CD4-positive, alpha-beta T cell treated with Interleukin-2 at 100 ng/mL for 4 hours (primary cell): ENCODE results near the gene PRL.

Experiments used
- DNase-seq: peaks from one replicate; pipeline ENCODE4 v3.0.0-alpha.2; 2020; ENCODE audit warnings: low spot score

The PRL gene

GRCh38 chr6:22296936-22297335, at the start of gene PRL:
Gene PRL (minus strand): TSS chr6:22297036. CDS start chr6:22296982, 54 bp downstream.
- DNase-seq: no peak

DNA sequence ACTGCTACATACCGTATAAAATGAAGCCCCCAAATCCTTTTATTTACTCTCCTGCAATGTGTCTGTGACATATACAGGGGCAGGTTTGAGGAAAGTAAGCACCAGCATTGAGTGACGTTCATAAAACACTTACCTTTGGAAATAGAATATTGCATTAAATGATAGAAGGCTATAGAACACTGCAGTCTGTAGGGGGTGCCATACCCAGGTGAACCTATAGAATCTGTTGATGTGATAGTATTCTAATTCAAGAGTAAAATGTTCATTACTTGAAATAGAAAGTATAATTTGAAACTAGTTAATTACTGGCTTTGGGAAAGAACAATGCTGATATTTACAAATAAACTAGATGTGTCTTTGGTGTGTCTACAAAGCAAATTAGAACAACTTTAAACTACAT, 47.0 kb upstream of the PRL start:
- DNase-seq: no peak

- no peak for DNase-seq
These were observed 37.9 kb upstream of the PRL start for GRCh38 chr6:22334778-22335177.

DNA sequence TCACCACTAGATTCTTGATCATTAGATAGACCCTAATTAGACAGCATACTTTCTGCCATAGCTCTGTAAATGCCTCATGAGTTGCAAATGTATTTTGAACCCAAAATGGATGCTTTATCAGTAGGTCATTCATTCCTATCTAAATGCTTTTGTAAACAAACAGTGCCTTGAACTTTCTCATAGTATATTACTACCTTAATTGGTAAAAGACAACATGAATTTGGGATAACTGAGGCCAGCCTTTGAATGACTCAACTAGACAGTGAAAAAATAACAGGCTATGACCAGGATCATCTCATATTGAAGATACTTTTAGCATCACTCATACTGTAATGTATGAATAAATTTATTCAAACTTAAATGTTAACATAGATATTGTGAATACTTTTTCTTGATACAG, 37.0 kb upstream of the PRL start:
- no peak for DNase-seq

GRCh38 chr6:22332711-22333110, 35.9 kb upstream of the PRL start:
- DNase-seq: no peak

- no peak for DNase-seq
These were observed 35.4 kb upstream of the PRL start for GRCh38 chr6:22332216-22332615.

GRCh38 chr6:22330941-22331340, 34.1 kb upstream of the PRL start:
- no peak for DNase-seq

- DNase-seq: no peak
These were observed 31.6 kb upstream of the PRL start for GRCh38 chr6:22328474-22328873.

DNA sequence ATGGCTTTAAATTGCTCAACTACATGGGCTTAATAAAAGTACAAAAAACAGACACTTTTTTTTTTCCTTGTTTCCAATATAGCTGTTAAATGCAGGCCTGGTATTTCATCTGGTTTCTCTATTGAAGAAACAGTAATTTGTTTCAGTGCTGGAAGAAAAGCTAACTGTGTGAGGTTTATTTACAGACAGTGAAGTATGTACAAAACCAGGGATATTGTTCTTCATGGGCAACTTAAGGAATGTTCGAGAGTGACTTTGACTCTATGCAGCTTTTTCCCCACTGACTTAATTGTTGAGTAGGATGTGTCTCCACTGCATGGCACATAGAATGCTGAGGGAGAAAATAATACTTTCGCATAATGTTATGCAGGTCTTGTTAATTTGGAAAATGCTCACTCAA, 31.0 kb upstream of the PRL start:
- no peak for DNase-seq

DNA sequence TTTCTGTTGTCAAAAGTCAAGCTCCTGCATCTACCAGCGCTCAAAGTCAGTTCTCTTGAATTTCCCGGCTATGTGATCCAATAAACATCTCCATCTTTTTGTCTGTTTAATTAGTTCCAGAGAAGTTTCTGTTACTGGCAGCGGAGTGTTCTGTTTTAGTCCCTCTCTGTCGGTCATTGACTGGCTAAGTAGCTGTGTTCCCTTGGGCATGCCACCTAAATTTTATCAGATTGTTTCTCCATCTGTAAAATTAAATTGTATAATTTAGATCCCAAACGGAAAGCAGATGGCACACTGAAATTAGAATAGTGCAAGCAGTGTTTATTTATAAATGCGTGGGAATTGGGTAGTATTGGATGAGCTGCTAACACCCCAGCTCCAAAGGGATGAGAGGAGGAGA, 29.7 kb upstream of the PRL start:
- DNase-seq: no peak

- no peak for DNase-seq
These were observed 28.6 kb upstream of the PRL start for GRCh38 chr6:22325481-22325880.

GRCh38 chr6:22323848-22324247, 27.0 kb upstream of the PRL start:
- DNase-seq: no peak

DNA sequence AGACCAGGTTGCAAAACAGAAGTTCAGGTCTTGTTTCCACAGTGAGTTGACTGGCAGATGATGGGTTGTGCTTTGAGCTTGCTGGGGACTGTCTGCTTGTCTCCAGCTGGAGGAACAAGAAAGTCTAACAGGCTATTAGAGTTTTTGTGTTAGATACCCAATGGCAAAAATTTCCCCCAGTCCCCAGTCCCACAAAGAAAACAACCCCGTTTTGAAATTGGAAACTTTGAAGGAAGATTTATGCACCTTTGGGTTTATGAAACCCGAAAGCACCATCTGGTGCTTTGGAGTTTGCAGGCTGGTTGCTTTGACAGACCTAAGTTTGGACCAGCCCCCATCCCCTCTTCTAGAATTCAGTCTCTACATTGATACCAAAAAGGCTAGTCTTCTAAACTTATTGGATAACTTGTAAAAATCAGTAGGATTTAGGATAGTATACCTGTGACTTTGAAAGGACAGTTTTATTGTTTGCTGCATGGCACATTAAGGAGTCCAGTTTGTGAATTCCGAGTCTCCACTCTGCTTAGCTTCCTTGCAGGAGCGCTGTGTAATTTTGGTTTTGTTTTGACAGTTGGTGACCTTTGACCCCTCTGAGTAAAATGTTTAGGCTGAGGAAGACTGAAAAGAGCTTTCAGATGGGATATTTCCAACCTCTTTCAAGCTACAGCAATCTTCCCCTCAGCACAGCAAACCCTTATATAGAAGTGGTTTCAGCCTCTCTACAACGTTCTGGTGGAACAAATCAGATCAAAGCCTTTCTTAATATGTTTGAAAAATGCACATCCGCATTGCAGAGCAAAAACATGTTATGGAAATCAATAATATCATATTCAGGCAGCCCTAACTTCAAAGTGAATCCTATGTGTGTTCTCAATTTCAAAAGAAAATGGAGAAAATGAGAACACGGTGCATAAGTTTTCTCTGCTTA, 25.5 kb upstream of the PRL start:
- DNase-seq: no peak

DNA sequence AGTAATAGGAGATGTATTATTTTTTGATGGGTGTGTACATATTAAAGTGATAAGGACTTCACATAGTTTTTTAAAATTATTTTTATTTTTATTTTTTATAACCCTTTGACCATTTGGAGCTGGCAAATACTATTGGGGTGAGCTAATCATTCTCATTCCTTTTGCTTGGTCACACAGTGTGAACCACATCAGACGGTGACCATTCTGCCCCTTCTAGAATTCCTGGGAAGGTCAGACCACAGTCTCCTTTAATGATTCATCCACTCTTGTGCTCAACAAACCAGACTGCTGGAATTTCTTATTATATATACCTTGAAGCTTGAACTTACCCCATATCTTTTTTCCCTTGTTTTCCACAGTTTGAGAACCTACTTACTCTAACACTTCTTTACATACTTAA, 23.9 kb upstream of the PRL start:
- no peak for DNase-seq

GRCh38 chr6:22318404-22318803, 21.6 kb upstream of the PRL start:
- DNase-seq: no peak

DNA sequence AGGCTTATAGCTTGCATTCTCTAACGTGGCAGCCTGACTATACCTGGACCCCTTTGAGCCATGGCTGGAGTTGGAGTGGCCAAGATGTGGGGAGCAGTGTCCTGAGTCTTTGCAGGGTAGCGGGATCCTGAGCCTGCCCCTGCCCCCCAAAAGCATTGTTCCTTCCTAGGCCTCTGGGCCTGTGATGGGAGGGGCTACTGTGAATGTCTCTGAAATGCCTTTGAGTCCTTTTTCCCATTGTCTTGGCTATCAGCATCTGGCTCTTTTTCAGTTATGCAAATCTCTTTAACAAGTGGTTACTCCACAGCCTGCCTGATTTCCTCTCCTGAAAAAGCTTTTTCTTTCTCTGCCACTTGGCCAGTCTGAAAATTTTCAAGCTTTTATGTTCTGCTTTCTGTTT, 17.0 kb upstream of the PRL start:
- DNase-seq: no peak

DNA sequence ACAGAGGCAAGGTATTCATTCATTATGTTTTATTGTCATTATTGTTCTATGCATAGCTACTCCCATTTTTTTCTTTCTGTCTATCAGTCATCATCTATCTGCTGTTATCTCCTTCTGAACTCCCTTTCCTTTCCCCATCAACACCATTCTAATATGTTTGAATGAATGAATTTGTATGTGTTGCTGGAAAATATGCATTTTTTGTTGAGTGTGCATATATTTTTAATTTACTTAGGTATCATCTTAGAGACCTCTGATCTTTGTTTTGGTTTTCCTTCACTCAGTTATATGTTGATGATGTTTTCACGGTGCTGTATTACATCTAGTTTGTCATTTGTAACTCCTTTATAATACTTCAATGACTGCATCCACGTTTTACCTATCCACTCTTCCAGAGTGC, 12.1 kb upstream of the PRL start:
- DNase-seq: no peak

DNA sequence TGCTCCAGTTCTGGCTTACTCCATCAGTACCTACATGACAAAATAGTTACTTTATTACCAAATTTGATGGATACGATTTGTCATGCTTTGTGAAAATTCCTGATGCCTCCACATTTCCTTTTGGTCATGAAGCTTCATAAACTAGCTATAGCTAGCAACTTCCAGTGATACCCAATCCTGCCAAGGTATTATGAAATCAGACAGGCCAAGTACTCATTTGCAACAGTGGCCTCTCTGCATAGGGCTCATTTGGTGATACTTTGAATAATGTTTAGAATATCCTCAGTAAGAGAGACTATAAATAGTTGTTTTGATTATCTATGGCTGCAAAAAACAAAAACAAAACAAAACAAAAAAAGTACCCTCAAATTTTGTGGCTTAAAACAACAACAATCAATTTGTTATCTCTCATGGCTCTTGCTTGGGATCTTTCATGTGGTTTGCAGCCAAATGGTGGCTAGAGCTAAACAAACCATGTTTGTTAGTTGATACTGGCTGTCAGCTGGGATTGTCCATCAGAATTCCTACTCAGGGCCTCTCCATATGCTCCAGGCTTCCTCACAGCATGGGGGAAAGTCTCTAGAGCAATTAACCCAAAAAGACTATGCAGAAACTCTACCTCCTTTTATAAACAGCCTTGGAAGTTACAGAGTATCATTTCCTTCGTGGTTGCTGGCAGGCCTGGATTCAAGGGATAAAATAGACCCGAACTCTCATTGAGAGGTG, 10.1 kb upstream of the PRL start:
- DNase-seq: no peak

GRCh38 chr6:22302838-22303237, 6.0 kb upstream of the PRL start:
- DNase-seq: no peak

DNA sequence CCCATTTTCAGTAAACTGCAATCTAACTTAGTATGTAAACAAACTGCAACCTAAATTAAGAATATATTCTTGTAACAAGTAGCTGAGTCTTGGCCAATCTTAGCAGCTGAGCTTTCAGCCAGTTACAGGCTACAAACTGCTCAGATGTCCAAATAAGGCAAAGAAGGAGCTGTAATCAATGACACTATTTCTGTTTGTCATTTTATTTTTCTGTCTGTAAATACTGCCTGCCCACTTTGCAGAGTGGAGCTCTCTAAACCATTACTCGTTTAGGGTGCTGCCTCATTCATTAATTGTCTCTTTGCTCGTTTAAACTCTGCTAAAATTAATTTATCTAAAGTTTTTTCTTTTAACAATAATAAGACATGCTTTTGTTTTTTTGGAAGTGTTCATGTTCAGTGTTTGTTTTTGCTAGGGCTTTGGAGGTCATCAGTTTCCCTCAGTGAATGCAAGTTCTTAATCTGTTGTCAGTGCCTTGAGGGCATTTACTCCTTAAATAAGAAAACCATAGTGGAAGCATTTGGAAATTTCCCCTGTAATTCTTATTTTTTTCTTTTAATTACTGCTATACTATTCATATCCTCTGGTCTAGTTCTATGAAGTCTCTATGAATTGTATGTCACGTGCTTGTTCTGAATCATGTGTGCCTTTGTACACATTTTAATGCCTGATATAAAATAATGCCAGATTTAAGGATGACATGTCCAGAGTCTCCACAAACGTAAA, 3.6 kb upstream of the PRL start:
- DNase-seq: no peak

DNA sequence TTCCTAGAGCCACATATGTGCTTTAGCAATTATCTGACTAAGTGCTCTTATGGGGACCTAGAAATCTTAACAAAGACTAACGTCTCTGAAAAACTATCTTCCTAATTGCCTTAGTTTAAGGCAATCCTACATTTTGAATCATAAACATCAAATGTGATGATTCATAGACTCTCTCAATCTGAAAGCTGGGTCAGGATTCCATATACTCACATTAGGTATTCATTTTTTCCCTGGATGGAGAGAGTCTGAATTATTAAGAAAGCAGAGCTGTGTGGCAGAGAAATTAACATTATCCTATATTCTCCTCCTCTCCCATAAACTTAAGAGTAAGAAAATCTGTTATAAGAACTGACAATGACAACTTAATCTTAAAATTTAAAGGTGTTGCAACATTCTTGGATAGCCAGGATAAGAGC, 1.6 kb upstream of the PRL start:
- no peak for DNase-seq

DNA sequence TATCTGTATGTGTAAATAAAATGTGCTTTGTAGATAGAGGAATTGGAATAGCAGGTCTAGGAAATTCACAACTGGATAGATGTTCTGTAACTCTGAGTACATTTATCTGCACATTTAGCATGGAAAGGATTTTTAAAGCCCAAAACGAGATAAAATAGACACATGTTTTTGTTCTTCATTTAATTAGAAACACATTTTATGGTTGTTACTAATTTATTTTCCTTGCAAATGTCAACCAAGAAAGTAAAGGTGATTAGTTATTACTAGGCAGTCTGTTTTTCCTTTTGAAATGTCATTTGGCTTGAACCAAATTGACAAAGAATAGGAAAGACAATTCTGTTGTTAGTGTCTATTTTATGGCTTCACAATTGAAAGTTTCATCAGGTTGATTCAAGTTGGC, 769 bp downstream of the PRL start:
- no peak for DNase-seq

DNA sequence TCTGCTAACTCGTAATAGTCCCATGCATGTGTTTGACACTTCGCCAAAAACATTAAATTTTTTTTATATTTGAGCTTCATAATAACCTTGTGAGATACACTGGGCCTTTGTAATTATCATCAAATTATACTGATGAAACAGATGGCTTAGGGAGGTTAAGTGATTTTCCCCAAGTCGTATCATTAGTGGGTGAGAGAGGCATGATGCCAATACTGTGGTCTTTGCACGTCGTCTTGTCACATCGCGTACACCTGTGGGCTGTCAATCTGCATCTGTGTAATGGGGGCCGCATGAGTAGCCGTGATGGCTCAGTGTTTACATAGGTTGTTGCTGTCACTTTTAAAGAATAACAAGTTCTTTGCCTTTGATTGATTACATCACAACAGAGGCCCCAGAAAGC, 1.7 kb downstream of the PRL start:
- DNase-seq: no peak
